H9 (cell line): ENCODE results near the gene DHRS2. TPM values are rescaled to one million over a fixed set of nuclear protein-coding genes. Genes with fewer than 3 reads are reported as not detected.

Source experiments
- DNase-seq: peaks from one replicate; pipeline ENCODE4 v3.0.0-alpha.2; 2017
- H2AFZ ChIP-seq: one replicate; pipeline ENCODE4 v1.6.1; 2013; ENCODE audit warnings: mild to moderate bottlenecking, low read length, control low read depth, moderate library complexity
- H2AK5ac ChIP-seq: 2 replicates; pipeline ENCODE4 v1.6.1; 2013; ENCODE audit warnings: low read length, control low read depth, mixed read lengths; ENCODE audit not compliant: insufficient read length
- H2BK120ac ChIP-seq: one replicate; pipeline ENCODE4 v1.6.1; 2013; ENCODE audit warnings: low read depth, mild to moderate bottlenecking, low read length, control low read depth, inconsistent platforms; ENCODE audit not compliant: poor library complexity, severe bottlenecking
- H2BK12ac ChIP-seq: 2 replicates; pipeline ENCODE4 v1.6.1; 2013; ENCODE audit warnings: low read length, control low read depth, mixed read lengths, low read depth; ENCODE audit not compliant: insufficient read length
- H2BK15ac ChIP-seq: 2 replicates; pipeline ENCODE4 v1.6.1; 2013; ENCODE audit warnings: low read depth, low read length, control low read depth
- H2BK20ac ChIP-seq: one replicate; pipeline ENCODE4 v1.6.1; 2013; ENCODE audit warnings: low read depth, mild to moderate bottlenecking, low read length, control low read depth, inconsistent platforms; ENCODE audit not compliant: poor library complexity, severe bottlenecking
- H2BK5ac ChIP-seq: 2 replicates; pipeline ENCODE4 v1.6.1; 2013; ENCODE audit warnings: low read length, control low read depth, mixed read lengths; ENCODE audit not compliant: insufficient read length
- H3K14ac ChIP-seq: 2 replicates; pipeline ENCODE4 v1.6.1; 2013; ENCODE audit warnings: low read length, control low read depth; ENCODE audit not compliant: insufficient read depth
- H3K18ac ChIP-seq: 2 replicates; pipeline ENCODE4 v1.6.1; 2013; ENCODE audit warnings: low read depth, mild to moderate bottlenecking, mixed read lengths, low read length, control low read depth; ENCODE audit not compliant: insufficient read length
- H3K23ac ChIP-seq: 2 replicates; pipeline ENCODE4 v1.6.1; 2013; ENCODE audit warnings: low read length, control low read depth, mixed read lengths, low read depth; ENCODE audit not compliant: insufficient read length
- H3K23me2 ChIP-seq: 2 replicates; pipeline ENCODE4 v1.6.1; 2013; ENCODE audit warnings: low read depth, mild to moderate bottlenecking, mixed read lengths, low read length, control low read depth; ENCODE audit not compliant: insufficient read length, poor library complexity, severe bottlenecking
- H3K27ac ChIP-seq: 2 replicates; pipeline ENCODE4 v1.5.1; 2013; ENCODE audit warnings: low read length, control low read depth, mixed read lengths, low read depth; ENCODE audit not compliant: insufficient read length
- H3K27me3 ChIP-seq: 2 replicates; pipeline ENCODE4 v1.6.1; 2013; ENCODE audit warnings: low read length, control low read depth, inconsistent platforms; ENCODE audit not compliant: insufficient read depth
- H3K4ac ChIP-seq: 2 replicates; pipeline ENCODE4 v1.6.1; 2013; ENCODE audit warnings: low read depth, mild to moderate bottlenecking, control low read depth, inconsistent platforms, low read length, moderate library complexity
- H3K4me1 ChIP-seq: 2 replicates; pipeline ENCODE4 v1.6.1; 2013; ENCODE audit warnings: low read length, control low read depth, inconsistent platforms; ENCODE audit not compliant: insufficient read depth
- H3K4me2 ChIP-seq: 2 replicates; pipeline ENCODE4 v1.6.1; 2013; ENCODE audit warnings: low read length, control low read depth, mixed read lengths; ENCODE audit not compliant: insufficient read length, insufficient read depth
- H3K56ac ChIP-seq: 2 replicates; pipeline ENCODE4 v1.6.1; 2013; ENCODE audit warnings: low read depth, mild to moderate bottlenecking, mixed read lengths, low read length, control low read depth; ENCODE audit not compliant: insufficient read length
- H3K79me1 ChIP-seq: 2 replicates; pipeline ENCODE4 v1.6.1; 2013; ENCODE audit warnings: low read depth, mild to moderate bottlenecking, moderate library complexity, low read length, control low read depth, inconsistent platforms; ENCODE audit not compliant: insufficient read depth, poor library complexity, severe bottlenecking
- H3K79me2 ChIP-seq: 2 replicates; pipeline ENCODE4 v1.6.1; 2013; ENCODE audit warnings: low read length, control low read depth, inconsistent platforms; ENCODE audit not compliant: insufficient read depth
- H3K9ac ChIP-seq: 2 replicates; pipeline ENCODE4 v1.6.1; 2013; ENCODE audit warnings: low read length, control low read depth, mixed read lengths; ENCODE audit not compliant: insufficient read length; ENCODE audit errors: extremely low read depth
- H3K9me3 ChIP-seq: one replicate; pipeline ENCODE4 v1.6.1; 2013; ENCODE audit warnings: low read depth, low read length, inconsistent platforms; ENCODE audit not compliant: control insufficient read depth
- H3T11ph ChIP-seq: one replicate; pipeline ENCODE4 v1.6.1; 2013; ENCODE audit warnings: mild to moderate bottlenecking, low read length, control low read depth, inconsistent platforms
- H4K20me1 ChIP-seq: one replicate; pipeline ENCODE4 v1.6.1; 2013; ENCODE audit not compliant: control insufficient read depth, insufficient read length, insufficient read depth
- H4K5ac ChIP-seq: 2 replicates; pipeline ENCODE4 v1.6.1; 2013; ENCODE audit warnings: low read depth, mild to moderate bottlenecking, mixed read lengths, low read length, control low read depth; ENCODE audit not compliant: insufficient read length
- H4K8ac ChIP-seq: replicated peaks from 2 replicates; pipeline ENCODE4 v1.6.1; 2013; ENCODE audit warnings: low read length, control low read depth, mixed read lengths, low read depth; ENCODE audit not compliant: insufficient read length
- H4K91ac ChIP-seq: 2 replicates; pipeline ENCODE4 v1.6.1; 2013; ENCODE audit warnings: low read depth, mild to moderate bottlenecking, moderate library complexity, mixed read lengths, low read length, control low read depth; ENCODE audit not compliant: insufficient read length
- H3K27ac Mint-ChIP-seq, 3 experiments: 2 replicates in 2 of 3; 3 replicates in 1 of 3; pipeline ENCODE4 v1.8.0; 2020 to 2021; ENCODE audit warnings: mixed read lengths in 3 of 3, mild to moderate bottlenecking in 1 of 3, moderate library complexity in 1 of 3
- H3K27me3 Mint-ChIP-seq: 2 replicates; pipeline ENCODE4 v1.8.0; 2021; ENCODE audit warnings: low read depth, mild to moderate bottlenecking, moderate library complexity, mixed read lengths
- H3K36me3 Mint-ChIP-seq, 3 experiments: 2 replicates in 2 of 3; 3 replicates in 1 of 3; pipeline ENCODE4 v1.8.0; 2020 to 2021; ENCODE audit warnings: low read depth in 3 of 3, mixed read lengths in 3 of 3; ENCODE audit not compliant: insufficient read depth in 1 of 3
- H3K4me1 Mint-ChIP-seq, 2 experiments: 2 replicates each; pipeline ENCODE4 v1.8.0; 2020; ENCODE audit warnings: mixed read lengths in 2 of 2
- H3K4me3 Mint-ChIP-seq, 2 experiments: 2 replicates in 1 of 2; 3 replicates in 1 of 2; pipeline ENCODE4 v1.8.0; 2020 to 2021; ENCODE audit warnings: mild to moderate bottlenecking in 2 of 2, mixed read lengths in 2 of 2, moderate library complexity in 1 of 2
- H3K9me3 Mint-ChIP-seq, 2 experiments: 2 replicates in 1 of 2; 3 replicates in 1 of 2; pipeline ENCODE4 v1.8.0; 2020; ENCODE audit warnings: mild to moderate bottlenecking in 2 of 2, mixed read lengths in 2 of 2, moderate library complexity in 1 of 2
- CTCF ChIP-seq: fragments of 200-600 bp; sonication (generic); conservative IDR thresholded peaks from 3 replicates; pipeline ENCODE4 v1.8.0; 2021; ENCODE audit warnings: antibody characterized with exemption, mild to moderate bottlenecking
- WGBS: extraction: QIAGEN DNeasy Blood & Tissue Kit; methylation state at CpG from one replicate; pipeline ENCODE4 v1.1.7; 2013; ENCODE audit warnings: missing lambda C conversion rate, low lambda C conversion rate, mixed read lengths; ENCODE audit not compliant: insufficient read length; ENCODE audit errors: extremely low coverage; 5-methylcytosine and 5-hydroxymethylcytosine counted together
- total RNA-seq: library from RNA; stranded (reverse); gene quantifications from 2 replicates; pipeline ENCODE4 v1.2.1, GENCODE V29; 2021

DHRS2 gene
- total RNA-seq, 1 experiment from 2014 or later = 0.66 TPM

- H3K56ac ChIP-seq = no peak overlapping the region
- H3K27me3 ChIP-seq = no peaks in the 10 kb centered on the region
- no peaks in the 10 kb centered on the region for H3K4me1 Mint-ChIP-seq
- no peaks in the 10 kb centered on the region for H3K79me2 ChIP-seq
- H3K9me3 ChIP-seq = no peaks in the 10 kb centered on the region
- H3K14ac ChIP-seq = no peak overlapping the region
- peaks cover 9% of the 10 kb centered on the region; the same call in 1 of the 2 replicates for H3K27me3 Mint-ChIP-seq
- no peak overlapping the region for H3K4me3 Mint-ChIP-seq
- no peaks in the 10 kb centered on the region for H3K79me1 ChIP-seq
- H3T11ph ChIP-seq = no peak overlapping the region
- H3K23ac ChIP-seq = no peak overlapping the region
- no peak for TF ChIP-seq CTCF
- no peak overlapping the region for H2BK20ac ChIP-seq
- no peak overlapping the region for H2BK5ac ChIP-seq
- no peaks in the 10 kb centered on the region for H3K23me2 ChIP-seq
- no peak overlapping the region for H2AK5ac ChIP-seq
- H3K36me3 Mint-ChIP-seq = no peaks in the 10 kb centered on the region
- H3K9me3 Mint-ChIP-seq = peaks cover 2 to 34% of the 10 kb centered on the region in 2 experiments; a peak in 4 of 5 replicates
- no peak overlapping the region for H2BK120ac ChIP-seq
- no peak overlapping the region for H2AFZ ChIP-seq
- H3K4me2 ChIP-seq = no peak overlapping the region
- H3K4ac ChIP-seq = no peak overlapping the region
- no peak overlapping the region for H4K5ac ChIP-seq
- H4K8ac ChIP-seq = no peak overlapping the region
- no CpG with 5 or more reads among the region's 1 CpG for WGBS
- H3K18ac ChIP-seq = no peak overlapping the region
- no peak for DNase-seq
- H3K9ac ChIP-seq = no peak overlapping the region
- no peaks in the 10 kb centered on the region for H3K4me1 ChIP-seq
- no peak overlapping the region for H2BK15ac ChIP-seq
- H3K27ac ChIP-seq = no peak overlapping the region
- no peaks in the 10 kb centered on the region for H4K20me1 ChIP-seq
- H4K91ac ChIP-seq = no peak overlapping the region
- no peak overlapping the region for H3K27ac Mint-ChIP-seq
- no peak overlapping the region for H2BK12ac ChIP-seq
Observed at GRCh38 chr14:23608454-23608853, 27.7 kb upstream of the DHRS2 start.
